Effector memory CD8-positive, alpha-beta T cell (primary cell): Measurements from ENCODE around the gene CPSF3.
A peak's percentile ranks its signal among the peaks of the same experiment; 100 is the strongest.
"Not testable (repeated sequence)": the region's sequence is repeated elsewhere in the genome, so short reads cannot be mapped to it uniquely, and the experiment has no call there.

Source experiments
- ATAC-seq: fragments of 150-1000 bp; cut with Tn5 transposase; replicated peaks from 2 replicates; pipeline ENCODE4 v1.10.0; 2021; ENCODE audit warnings: mild to moderate bottlenecking, moderate library complexity
- DNase-seq, 3 experiments: peaks; one replicate each; pipeline ENCODE4 v3.0.0; 2021
- H3K27ac Mint-ChIP-seq, 2 donors: one replicate each; pipeline ENCODE4 v1.8.0; 2022; ENCODE audit warnings: mild to moderate bottlenecking in 2 of 2, mixed read lengths in 2 of 2, moderate library complexity in 2 of 2
- H3K27me3 Mint-ChIP-seq, 2 donors: one replicate each; pipeline ENCODE4 v1.8.0; 2022; ENCODE audit warnings: mixed read lengths in 2 of 2
- H3K36me3 Mint-ChIP-seq: one replicate; pipeline ENCODE4 v1.8.0; 2022; ENCODE audit warnings: mild to moderate bottlenecking, moderate library complexity, mixed read lengths; ENCODE audit not compliant: insufficient read depth
- H3K4me1 Mint-ChIP-seq, 2 donors: one replicate each; pipeline ENCODE4 v1.8.0; 2022; ENCODE audit warnings: low read depth in 2 of 2, mixed read lengths in 2 of 2
- H3K4me3 Mint-ChIP-seq, 2 donors: one replicate each; pipeline ENCODE4 v1.8.0; 2022; ENCODE audit warnings: mild to moderate bottlenecking in 2 of 2, mixed read lengths in 2 of 2, moderate library complexity in 2 of 2
- H3K9me3 Mint-ChIP-seq, 2 donors: one replicate each; pipeline ENCODE4 v1.8.0; 2022; ENCODE audit warnings: mixed read lengths in 2 of 2

CPSF3 gene

DNA sequence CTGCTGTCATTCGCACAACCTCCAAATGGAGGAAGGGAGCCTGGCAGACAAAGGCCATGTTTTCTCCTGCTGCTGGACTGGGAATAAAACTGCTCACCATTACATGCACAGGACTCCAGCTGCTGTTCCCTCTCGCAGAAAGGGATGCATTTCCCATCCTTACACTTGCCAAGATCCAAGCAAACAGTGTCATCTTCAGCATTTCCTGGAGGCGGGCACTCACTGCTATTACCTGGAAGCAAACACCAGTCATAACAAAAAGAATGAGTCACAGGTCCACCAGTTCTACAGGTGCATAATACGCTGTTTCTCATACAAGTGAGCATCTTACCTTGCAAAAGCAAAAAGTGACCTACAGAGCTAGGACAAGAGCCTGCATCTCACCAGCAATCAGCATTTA lies 73.6 kb downstream of the CPSF3 start:
- DNase-seq (no peak), ATAC-seq (no peak)
- H3K27me3 Mint-ChIP-seq = no peaks in the 10 kb centered on the region
- H3K9me3 Mint-ChIP-seq = no peaks in the 10 kb centered on the region
- H3K4me3 Mint-ChIP-seq = no peak overlapping the region
- peak overlapping the region; percentile 74 to 79 for H3K27ac Mint-ChIP-seq
- peaks cover 1 to 12% of the 10 kb centered on the region in 2 donors for H3K4me1 Mint-ChIP-seq
- H3K36me3 Mint-ChIP-seq = peaks cover 56% of the 10 kb centered on the region

DNA sequence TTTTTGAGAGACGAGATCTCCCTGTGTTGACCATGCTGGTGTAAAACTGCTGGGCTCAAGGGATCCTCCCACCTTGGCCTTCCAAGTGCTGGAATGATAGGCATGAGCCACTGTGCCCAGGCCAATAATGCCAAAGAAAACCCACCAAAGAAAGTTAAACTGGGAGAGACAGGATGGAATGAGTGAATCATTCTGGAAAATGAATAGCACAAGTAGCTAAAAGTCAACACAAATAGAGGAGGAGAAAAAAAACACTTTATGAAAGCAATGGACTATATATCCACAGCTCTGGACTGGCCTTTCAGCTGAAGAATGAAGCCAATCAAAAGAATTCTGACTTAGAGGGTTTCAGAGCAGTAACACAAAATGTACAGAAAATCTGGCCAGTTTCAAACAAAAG lies 74.8 kb downstream of the CPSF3 start:
- Mint-ChIP-seq H3K27me3 (no peaks in the 10 kb centered on the region), H3K4me1 (peaks cover 1 to 8% of the 10 kb centered on the region in 2 donors), H3K9me3 (no peaks in the 10 kb centered on the region), H3K36me3 (peaks cover 67% of the 10 kb centered on the region), H3K27ac (peak overlapping the region; percentile 74 to 79), H3K4me3 (no peak overlapping the region)
- DNase-seq = no peak
- no peak for ATAC-seq

- ATAC-seq = no peak
- no peaks in the 10 kb centered on the region for H3K9me3 Mint-ChIP-seq
- H3K4me3 Mint-ChIP-seq = no peak overlapping the region
- DNase-seq = no peak
- no peaks in the 10 kb centered on the region for H3K27me3 Mint-ChIP-seq
- peaks cover 2 to 8% of the 10 kb centered on the region in 2 donors for H3K4me1 Mint-ChIP-seq
- H3K36me3 Mint-ChIP-seq = peaks cover 63% of the 10 kb centered on the region
- H3K27ac Mint-ChIP-seq = peak overlapping the region; percentile 9 to 77
Measured at GRCh38 chr2:9508931-9509330, 85.5 kb downstream of the CPSF3 start.

- not testable (repeated sequence) for H3K27me3 Mint-ChIP-seq, H3K4me1 Mint-ChIP-seq, H3K4me3 Mint-ChIP-seq, DNase-seq, H3K9me3 Mint-ChIP-seq, ATAC-seq
- Mint-ChIP-seq H3K27ac (peak overlapping the region in 1 of 2 donors; percentile 58), H3K36me3 (peaks cover 69% of the 10 kb centered on the region)
Measured at GRCh38 chr2:9513946-9514345, 90.5 kb downstream of the CPSF3 start.

DNA sequence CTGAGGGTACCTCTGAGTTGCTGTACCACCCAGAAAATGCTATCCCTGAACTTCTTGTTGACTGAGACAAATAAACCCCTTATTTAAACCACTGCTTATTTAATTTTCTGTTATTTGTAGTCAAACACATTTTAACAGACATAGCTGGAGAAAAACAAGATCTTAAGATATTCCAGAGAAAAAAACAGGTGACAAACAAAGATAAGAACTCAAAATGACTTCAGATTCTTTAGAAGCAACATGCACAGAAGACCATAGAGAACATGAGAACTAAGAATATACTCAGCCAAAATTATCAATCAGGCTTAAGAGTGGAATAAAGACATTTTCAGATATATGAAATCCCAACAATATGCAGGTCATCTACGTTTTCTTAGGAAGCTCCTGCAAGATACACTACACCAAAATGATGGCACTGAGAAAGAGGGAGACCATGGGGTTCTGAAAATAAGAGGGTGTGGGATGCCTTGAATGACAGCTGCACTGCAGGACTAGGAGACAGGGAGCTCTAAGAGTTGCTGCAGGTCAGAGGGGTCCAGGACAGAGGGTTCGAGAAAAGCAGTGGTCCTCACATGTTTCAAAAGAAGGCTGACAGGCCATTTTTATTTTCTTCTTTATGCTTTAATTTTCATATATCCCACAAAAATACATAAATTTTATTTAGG lies 93.8 kb downstream of the CPSF3 start:
- no peak for ATAC-seq
- Mint-ChIP-seq H3K4me1 (no peaks in the 10 kb centered on the region), H3K9me3 (no peaks in the 10 kb centered on the region), H3K27me3 (no peaks in the 10 kb centered on the region), H3K36me3 (peaks cover 75% of the 10 kb centered on the region), H3K4me3 (no peak overlapping the region), H3K27ac (peak overlapping the region in 1 of 2 donors; percentile 59)
- no peak for DNase-seq

DNA sequence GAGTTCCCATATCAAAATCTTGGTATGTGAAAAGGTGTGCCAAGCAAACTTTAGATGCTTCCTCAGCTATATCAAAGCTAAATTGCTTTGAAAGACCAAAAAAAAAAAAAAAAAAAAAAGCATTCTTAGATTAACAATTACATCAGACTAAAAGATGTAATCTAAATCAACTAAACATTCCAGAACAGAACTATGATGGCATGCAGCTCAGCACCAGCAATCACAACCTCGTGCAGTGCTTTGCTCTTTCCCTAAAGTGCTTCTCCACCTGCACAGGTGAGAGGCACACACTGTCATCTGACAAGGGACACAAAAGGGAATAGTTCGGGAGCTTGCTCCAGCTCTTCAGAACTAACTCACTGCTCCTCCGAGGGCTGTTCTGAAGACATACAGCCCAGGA lies 94.7 kb downstream of the CPSF3 start:
- no peaks in the 10 kb centered on the region for H3K27me3 Mint-ChIP-seq
- DNase-seq (no peak), ATAC-seq (no peak)
- H3K4me1 Mint-ChIP-seq = no peaks in the 10 kb centered on the region
- H3K9me3 Mint-ChIP-seq = no peaks in the 10 kb centered on the region
- H3K27ac Mint-ChIP-seq = no peak overlapping the region
- peaks cover 69% of the 10 kb centered on the region for H3K36me3 Mint-ChIP-seq
- no peak overlapping the region for H3K4me3 Mint-ChIP-seq

DNA sequence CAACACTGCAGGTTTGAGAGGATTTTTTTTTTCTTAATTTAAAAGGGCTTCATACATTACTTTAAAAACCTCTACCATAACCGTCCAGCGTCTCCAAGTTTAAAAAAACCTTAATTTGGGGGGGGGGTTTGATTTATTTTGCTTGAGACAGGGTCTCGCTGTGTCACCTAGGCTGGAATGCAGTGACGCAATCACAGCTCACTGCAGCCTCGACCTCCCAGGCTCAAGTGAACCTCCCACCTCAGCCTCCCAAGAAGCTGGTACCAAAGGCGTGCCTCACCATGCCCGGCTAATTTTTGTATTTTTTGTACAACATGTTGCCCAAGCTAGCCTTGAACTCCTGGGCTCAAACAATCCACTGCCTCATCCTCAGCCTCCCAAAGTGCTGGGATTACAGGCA lies 95.3 kb downstream of the CPSF3 start:
- Mint-ChIP-seq H3K27ac (no peak overlapping the region), H3K4me3 (no peak overlapping the region), H3K9me3 (no peaks in the 10 kb centered on the region)

GRCh38 chr2:9519250-9519649 lies 95.8 kb downstream of the CPSF3 start:
- Mint-ChIP-seq H3K27me3 (no peaks in the 10 kb centered on the region), H3K36me3 (peaks cover 67% of the 10 kb centered on the region), H3K9me3 (no peaks in the 10 kb centered on the region), H3K27ac (peak overlapping the region; percentile 4 to 51), H3K4me3 (no peak overlapping the region), H3K4me1 (no peaks in the 10 kb centered on the region)
- DNase-seq (no peak), ATAC-seq (no peak)

More for the DNA sequence above, 95.3 kb downstream of the CPSF3 start:
- Mint-ChIP-seq H3K27me3 (no peaks in the 10 kb centered on the region), H3K36me3 (peaks cover 65% of the 10 kb centered on the region), H3K4me1 (no peaks in the 10 kb centered on the region)
- no peak for ATAC-seq
- DNase-seq = no peak
